Ovary (tissue), 9 donors: ENCODE results near the gene GOSR1. TPM values are rescaled to one million over a fixed set of nuclear protein-coding genes. Genes with fewer than 3 reads are reported as not detected.

Experiments
- DNase-seq, 5 donors: peaks; one replicate each; pipeline ENCODE4 v3.0.0-alpha.2; 2019 to 2020
- H3K27ac ChIP-seq, 2 donors: fragments of 200-600 bp; one replicate each; pipeline versions ENCODE4 v1.5.1 to v1.8.0; 2019 to 2022
- H3K27me3 ChIP-seq: fragments of 200-600 bp; one replicate; pipeline ENCODE4 v1.8.0; 2022
- H3K36me3 ChIP-seq: fragments of 200-600 bp; sonication (generic); one replicate; pipeline ENCODE4 v1.5.1; 2019
- H3K4me1 ChIP-seq: one replicate; pipeline ENCODE4 v1.8.1; 2013; ENCODE audit warnings: mild to moderate bottlenecking, moderate library complexity; ENCODE audit not compliant: insufficient read depth
- H3K4me3 ChIP-seq: fragments of 200-600 bp; sonication (generic); one replicate; pipeline ENCODE4 v1.5.1; 2017
- H3K9me3 ChIP-seq, 2 donors: fragments of 200-600 bp in 1 of 2; sonication (generic) in 1 of 2; one replicate each; pipeline versions ENCODE4 v1.5.1 to v1.8.1; 2013 to 2019; ENCODE audit warnings: mild to moderate bottlenecking in 1 of 2, moderate library complexity in 1 of 2
- EP300 ChIP-seq: sonication (generic); formaldehyde crosslinking; IDR thresholded peaks from one replicate; pipeline ENCODE4 v1.6.1; 2017; ENCODE audit warnings: antibody characterized with exemption
- POLR2A ChIP-seq: fragments of 450-650 bp; IDR thresholded peaks from one replicate; pipeline ENCODE4 v1.6.1; 2017; ENCODE audit warnings: antibody characterized with exemption, mild to moderate bottlenecking, moderate library complexity
- WGBS, 3 donors: extraction: QIAGEN DNeasy Blood & Tissue Kit in 1 of 3; methylation state at CpG; one replicate each; pipeline versions ENCODE4 v1.1.5 to v1.1.7; 2013 to 2017; 5-methylcytosine and 5-hydroxymethylcytosine counted together
- intact Hi-C, 4 donors: fragments of 100-400 bp; cut with DNase I; formaldehyde crosslinking; loops; one replicate each; pipeline versions ENCODE4 v1.11.0 to v1.15.1; 2022 to 2023
- polyA plus RNA-seq, 2 donors: library from polyadenylated mRNA; stranded (reverse); fragments of 200-250 nt in 1 of 2; fragments of 350-450 nt in 1 of 2; fragmentation: Illumina TruSeq in 1 of 2; extraction: RNeasy Lipid Tissue Mini Kit (QIAGEN cat#74804) in 1 of 2; gene quantifications; one replicate each; pipeline ENCODE4 v1.2.3, GENCODE V29; 2013 to 2014
- total RNA-seq, 7 donors: library from RNA; depleted of rRNA in 2 of 7; stranded (reverse); fragments of >200 nt in 2 of 7; fragmentation: NEBNext Ultra II Directional in 3 of 7; extraction: Animal tissue kit (Norgen Biotek cat#: 25700) in 3 of 7; gene quantifications; one replicate each; pipeline versions ENCODE4 v1.1.0 to v1.2.4, GENCODE V29; 2016 to 2023
- TF ChIP-seq, protein P1 (sequence below), 3 donors: fragments of 450-650 bp in 2 of 3; fragments of 200-600 bp in 1 of 3; IDR thresholded peaks; one replicate each; pipeline versions ENCODE4 v1.5.1 to v1.8.0; 2016 to 2022; ENCODE audit warnings: antibody characterized with exemption in 3 of 3, mild to moderate bottlenecking in 1 of 3
- donor health status: DM: no; HTN: no; CAD: no; lungs with moderate emphysema.
- donor health status: DM: no; HTN: no; CAD: no.
- donor health status: Bipolar disorder and iron deficiency.
- donor health status: DM: yes; HTN: yes; CAD: no.
- donor health status: DM: no; HTN: no; CAD: no.
- donor health status: DM: yes; HTN: yes; CAD: no.

Gene GOSR1
- total and polyA plus RNA-seq, 9 donors: 19.1 to 66.9 (median 53.9) TPM

- Histone ChIP-seq H3K4me1 (peaks cover 2% of the 10 kb centered on the region), H3K4me3 (no peak overlapping the region), H3K36me3 (no peaks in the 10 kb centered on the region), H3K27me3 (no peaks in the 10 kb centered on the region), H3K9me3 (no peaks in the 10 kb centered on the region), H3K27ac (no peak overlapping the region)
- intact Hi-C loops: loop anchor here in 1 of 4 donors (10.0 kb wide), 1 partner anchor 350 kb away; no protein-coding TSS in a partner anchor
- TF ChIP-seq POLR2A: no peak
- TF ChIP-seq EP300: no peak
- TF ChIP-seq, protein P1, sequence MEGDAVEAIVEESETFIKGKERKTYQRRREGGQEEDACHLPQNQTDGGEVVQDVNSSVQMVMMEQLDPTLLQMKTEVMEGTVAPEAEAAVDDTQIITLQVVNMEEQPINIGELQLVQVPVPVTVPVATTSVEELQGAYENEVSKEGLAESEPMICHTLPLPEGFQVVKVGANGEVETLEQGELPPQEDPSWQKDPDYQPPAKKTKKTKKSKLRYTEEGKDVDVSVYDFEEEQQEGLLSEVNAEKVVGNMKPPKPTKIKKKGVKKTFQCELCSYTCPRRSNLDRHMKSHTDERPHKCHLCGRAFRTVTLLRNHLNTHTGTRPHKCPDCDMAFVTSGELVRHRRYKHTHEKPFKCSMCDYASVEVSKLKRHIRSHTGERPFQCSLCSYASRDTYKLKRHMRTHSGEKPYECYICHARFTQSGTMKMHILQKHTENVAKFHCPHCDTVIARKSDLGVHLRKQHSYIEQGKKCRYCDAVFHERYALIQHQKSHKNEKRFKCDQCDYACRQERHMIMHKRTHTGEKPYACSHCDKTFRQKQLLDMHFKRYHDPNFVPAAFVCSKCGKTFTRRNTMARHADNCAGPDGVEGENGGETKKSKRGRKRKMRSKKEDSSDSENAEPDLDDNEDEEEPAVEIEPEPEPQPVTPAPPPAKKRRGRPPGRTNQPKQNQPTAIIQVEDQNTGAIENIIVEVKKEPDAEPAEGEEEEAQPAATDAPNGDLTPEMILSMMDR (IDR thresholded peaks at IDR 0.05): no peak
- no peak for DNase-seq
- WGBS, 3 donors: 85 to 93% (median 88%) methylated on average over 2 of the region's 2 CpGs
These were observed 2.0 kb upstream of the GOSR1 start for GRCh38 chr17:30475206-30475605.

DNA sequence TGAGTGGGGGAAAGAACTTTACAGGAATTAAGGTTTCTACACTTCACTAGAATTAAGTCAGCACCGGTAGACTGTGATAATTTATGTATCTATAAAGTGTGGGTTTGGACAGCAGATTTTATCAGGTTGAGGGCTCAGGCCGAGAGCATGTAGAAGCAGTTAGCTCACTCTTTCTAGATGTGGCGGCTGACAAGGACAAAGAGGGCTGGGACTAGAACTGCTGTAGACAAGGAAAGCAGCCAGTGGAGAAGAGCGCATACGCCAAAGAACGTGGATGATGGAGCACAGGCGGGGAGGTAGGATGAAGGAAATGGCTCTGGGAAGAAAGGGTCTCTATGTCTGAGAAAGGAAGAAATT is 504 bp upstream of the GOSR1 start:
- DNase-seq: no peak
- Histone ChIP-seq H3K36me3 (no peaks in the 10 kb centered on the region), H3K27ac (peak overlapping the region in 1 of 2 donors; percentile 83), H3K27me3 (no peaks in the 10 kb centered on the region), H3K4me3 (peak overlapping the region; percentile 58), H3K9me3 (no peaks in the 10 kb centered on the region), H3K4me1 (peaks cover 2% of the 10 kb centered on the region)
- WGBS, 3 donors: 20 to 23% (median 20%) methylated on average over 7 of the region's 7 CpGs
- TF ChIP-seq, protein P1 (IDR thresholded peaks at IDR 0.05): no peak
- TF ChIP-seq EP300 (no peak), POLR2A (no peak)
- intact Hi-C loops: loop anchor here in 1 of 4 donors (10.0 kb wide), 1 partner anchor 352 kb away; no protein-coding TSS in a partner anchor

GRCh38 chr17:30477774-30478115 is 537 bp downstream of the GOSR1 start:
- peak overlapping the region; percentile 58 for H3K4me3 ChIP-seq
- WGBS, 3 donors: 0 to 2% (median 0%) methylated on average over 9 of the region's 9 CpGs
- H3K27me3 ChIP-seq: no peaks in the 10 kb centered on the region
- no peak for TF ChIP-seq POLR2A
- TF ChIP-seq EP300: no peak
- TF ChIP-seq, protein P1 (IDR thresholded peaks at IDR 0.05): no peak
- peak overlapping the region; percentile 83 to 93 for H3K27ac ChIP-seq
- intact Hi-C loops: loop anchor here in 1 of 4 donors (10.0 kb wide), 1 partner anchor 353 kb away; no protein-coding TSS in a partner anchor
- H3K36me3 ChIP-seq: no peaks in the 10 kb centered on the region
- H3K4me1 ChIP-seq: peaks cover 2% of the 10 kb centered on the region
- no peaks in the 10 kb centered on the region for H3K9me3 ChIP-seq
- no peak for DNase-seq

DNA sequence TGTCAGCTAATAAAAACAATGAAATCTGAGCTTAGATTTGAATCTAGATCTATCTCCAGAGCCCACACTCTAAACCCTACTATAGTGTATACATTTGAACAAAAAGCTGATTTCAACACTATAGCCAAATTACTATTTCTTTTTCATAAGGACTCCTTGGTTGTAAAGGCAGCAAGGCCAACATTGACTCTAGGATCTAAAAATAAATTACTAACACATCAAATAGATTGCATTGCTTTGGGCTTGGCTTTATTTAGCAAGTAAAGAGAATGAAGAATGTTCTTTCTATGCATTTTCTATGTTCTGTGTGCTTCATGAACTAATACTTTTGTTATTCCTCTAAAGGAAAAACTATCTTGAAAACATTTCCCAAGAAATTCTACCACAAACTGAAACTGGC is 5.3 kb downstream of the GOSR1 start:
- Histone ChIP-seq H3K4me1 (no peaks in the 10 kb centered on the region), H3K4me3 (no peak overlapping the region), H3K36me3 (no peaks in the 10 kb centered on the region), H3K27ac (no peak overlapping the region), H3K27me3 (no peaks in the 10 kb centered on the region), H3K9me3 (no peaks in the 10 kb centered on the region)
- no peak for DNase-seq
- TF ChIP-seq EP300 (no peak), POLR2A (no peak)
- TF ChIP-seq, protein P1 (IDR thresholded peaks at IDR 0.05): no peak
- intact Hi-C loops: no loop called here
